Lung (tissue), 12 donors: ENCODE measurements around the gene COL15A1. TPM values are rescaled to one million over a fixed set of nuclear protein-coding genes. Genes with fewer than 3 reads are reported as not detected.

Source experiments
- ATAC-seq: fragments of 200-7000 bp; cut with Tn5 transposase; one replicate; pipeline ENCODE4 v1.9.1; 2020; ENCODE audit warnings: moderate number of reproducible peaks; ENCODE audit not compliant: insufficient read depth, low FRiP score
- DNase-seq, 3 donors: peaks; one replicate each; pipeline ENCODE4 v3.0.0-alpha.2; 2013 to 2017
- H3K27ac ChIP-seq, 2 donors: one replicate each; pipeline ENCODE4 v1.5.1; 2013; ENCODE audit warnings: mild to moderate bottlenecking in 2 of 2, moderate library complexity in 2 of 2, control low read depth in 1 of 2, inconsistent platforms in 1 of 2, low read depth in 1 of 2, low read length in 1 of 2
- H3K27me3 ChIP-seq, 3 donors: one replicate each; pipeline ENCODE4 v1.5.1; 2013; ENCODE audit warnings: low read length in 2 of 3; ENCODE audit not compliant: control insufficient read depth in 3 of 3, insufficient read depth in 3 of 3
- H3K36me3 ChIP-seq, 4 donors: one replicate each; pipeline ENCODE4 v1.5.1; 2013; ENCODE audit warnings: low read length in 4 of 4, mild to moderate bottlenecking in 1 of 4, moderate library complexity in 1 of 4; ENCODE audit not compliant: control insufficient read depth in 4 of 4, insufficient read depth in 4 of 4
- H3K4me1 ChIP-seq, 5 donors: one replicate each; pipeline ENCODE4 v1.5.1; 2013; ENCODE audit warnings: low read length in 5 of 5, mild to moderate bottlenecking in 2 of 5, moderate library complexity in 1 of 5; ENCODE audit not compliant: control insufficient read depth in 5 of 5, insufficient read depth in 5 of 5
- H3K4me3 ChIP-seq: one replicate; pipeline ENCODE4 v1.5.1; 2013; ENCODE audit warnings: mild to moderate bottlenecking, control low read depth, moderate library complexity
- H3K9ac ChIP-seq, 2 donors: one replicate each; pipeline ENCODE4 v1.5.1; 2013; ENCODE audit warnings: low read length in 2 of 2, control low read depth in 1 of 2; ENCODE audit not compliant: insufficient read depth in 1 of 2
- H3K9me3 ChIP-seq, 4 donors: one replicate each; pipeline ENCODE4 v1.5.1; 2013; ENCODE audit warnings: low read length in 3 of 4, mild to moderate bottlenecking in 1 of 4, moderate library complexity in 1 of 4; ENCODE audit not compliant: control insufficient read depth in 4 of 4, insufficient read depth in 3 of 4
- WGBS, 2 donors: extraction: QIAGEN DNeasy Blood & Tissue Kit; methylation state at CpG; one replicate each; pipeline ENCODE4 v1.1.7; 2013; 5-methylcytosine and 5-hydroxymethylcytosine counted together
- polyA plus RNA-seq, 2 donors: library from polyadenylated mRNA; stranded (reverse); fragments of 200-250 nt; gene quantifications; one replicate each; pipeline ENCODE4 v1.2.1, GENCODE V29; 2013
- total RNA-seq, 2 donors: library from RNA; depleted of rRNA in 1 of 2; stranded (reverse); fragments of >200 nt in 1 of 2; gene quantifications; one replicate each; pipeline ENCODE4 v1.2.1, GENCODE V29; 2014 to 2021
- TF ChIP-seq, protein P1 (sequence below): IDR thresholded peaks from 2 replicates; pipeline ENCODE4 v1.5.1; 2012; ENCODE audit warnings: mild to moderate bottlenecking; ENCODE audit errors: control extremely low read depth, extremely low read depth
- donor health status: control.
- donor health status: control.
- donor health status: Bipolar disorder and iron deficiency.
- donor health status: healthy.
- donor health status: DM: yes; HTN: yes; CAD: no.

COL15A1 gene
- total and polyA plus RNA-seq, 4 donors = 2.9 to 40.5 (median 8.5) TPM

DNA sequence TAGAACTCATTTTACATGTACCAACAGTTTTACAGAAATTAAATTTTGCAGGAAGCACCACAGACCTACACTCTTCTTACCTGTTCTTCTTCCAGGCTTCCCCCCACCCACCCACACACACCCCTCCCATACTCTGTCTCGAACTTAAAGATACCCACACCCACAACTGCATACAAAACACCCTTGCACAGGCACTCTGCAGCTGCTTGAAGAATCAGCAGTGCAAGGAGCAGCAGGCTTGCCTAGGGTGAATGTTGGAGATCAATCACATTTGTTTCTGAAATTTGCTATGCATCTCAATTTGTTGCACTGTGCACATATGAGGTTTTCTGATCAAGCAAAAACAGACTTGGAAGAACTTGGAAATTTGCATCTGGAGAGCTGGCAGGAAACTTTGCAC lies 83.7 kb downstream of the COL15A1 start:
- Histone ChIP-seq H3K4me1 (no peaks in the 10 kb centered on the region), H3K9me3 (no peaks in the 10 kb centered on the region), H3K27ac (no peak overlapping the region), H3K36me3 (peaks cover 0 to 5% (median 0%) of the 10 kb centered on the region in 4 donors), H3K4me3 (no peak overlapping the region), H3K27me3 (no peaks in the 10 kb centered on the region), H3K9ac (no peak overlapping the region)
- DNase-seq = no peak
- 76 to 79% methylated on average over 1 of the region's 1 CpG for WGBS, 2 donors
- no peak for ATAC-seq
- TF ChIP-seq, protein P1, sequence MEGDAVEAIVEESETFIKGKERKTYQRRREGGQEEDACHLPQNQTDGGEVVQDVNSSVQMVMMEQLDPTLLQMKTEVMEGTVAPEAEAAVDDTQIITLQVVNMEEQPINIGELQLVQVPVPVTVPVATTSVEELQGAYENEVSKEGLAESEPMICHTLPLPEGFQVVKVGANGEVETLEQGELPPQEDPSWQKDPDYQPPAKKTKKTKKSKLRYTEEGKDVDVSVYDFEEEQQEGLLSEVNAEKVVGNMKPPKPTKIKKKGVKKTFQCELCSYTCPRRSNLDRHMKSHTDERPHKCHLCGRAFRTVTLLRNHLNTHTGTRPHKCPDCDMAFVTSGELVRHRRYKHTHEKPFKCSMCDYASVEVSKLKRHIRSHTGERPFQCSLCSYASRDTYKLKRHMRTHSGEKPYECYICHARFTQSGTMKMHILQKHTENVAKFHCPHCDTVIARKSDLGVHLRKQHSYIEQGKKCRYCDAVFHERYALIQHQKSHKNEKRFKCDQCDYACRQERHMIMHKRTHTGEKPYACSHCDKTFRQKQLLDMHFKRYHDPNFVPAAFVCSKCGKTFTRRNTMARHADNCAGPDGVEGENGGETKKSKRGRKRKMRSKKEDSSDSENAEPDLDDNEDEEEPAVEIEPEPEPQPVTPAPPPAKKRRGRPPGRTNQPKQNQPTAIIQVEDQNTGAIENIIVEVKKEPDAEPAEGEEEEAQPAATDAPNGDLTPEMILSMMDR = no peak

DNA sequence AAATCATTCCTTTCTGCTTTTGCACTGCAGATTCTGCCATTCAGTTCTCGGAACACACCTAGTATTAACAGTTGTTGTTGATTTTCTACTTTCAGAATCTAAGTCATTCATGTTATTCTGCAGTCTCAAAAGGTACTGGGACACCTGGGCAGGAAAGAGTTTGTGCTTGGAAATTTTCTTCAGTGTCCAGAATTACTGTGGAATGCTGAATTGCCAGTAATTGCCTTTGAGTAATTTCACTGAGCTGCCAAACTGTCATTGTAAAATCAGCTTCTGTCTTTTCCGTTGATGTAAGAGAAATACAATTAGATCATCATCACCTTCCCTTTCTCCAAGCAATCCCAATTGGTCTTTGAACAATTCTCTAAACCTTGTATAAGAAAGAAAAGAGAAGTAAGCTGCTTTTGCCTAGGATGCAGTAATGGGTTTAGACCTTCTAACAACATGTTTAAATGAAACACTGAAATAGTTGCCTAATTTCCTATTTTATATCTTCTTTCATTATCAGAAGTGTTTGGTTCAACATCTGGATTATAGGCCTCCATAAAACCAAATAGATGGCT lies 85.5 kb downstream of the COL15A1 start:
- H3K36me3 ChIP-seq = peaks cover 0 to 5% (median 0%) of the 10 kb centered on the region in 4 donors
- DNase-seq = no peak
- no peak overlapping the region for H3K9ac ChIP-seq
- H3K4me1 ChIP-seq = no peaks in the 10 kb centered on the region
- no peak overlapping the region for H3K27ac ChIP-seq
- no peaks in the 10 kb centered on the region for H3K9me3 ChIP-seq
- no peak overlapping the region for H3K4me3 ChIP-seq
- no peak for ATAC-seq
- TF ChIP-seq, protein P1 = no peak
- peaks cover 0 to 2% (median 0%) of the 10 kb centered on the region in 3 donors for H3K27me3 ChIP-seq
- WGBS, 2 donors = 63 to 67% methylated on average over 2 of the region's 2 CpGs

DNA sequence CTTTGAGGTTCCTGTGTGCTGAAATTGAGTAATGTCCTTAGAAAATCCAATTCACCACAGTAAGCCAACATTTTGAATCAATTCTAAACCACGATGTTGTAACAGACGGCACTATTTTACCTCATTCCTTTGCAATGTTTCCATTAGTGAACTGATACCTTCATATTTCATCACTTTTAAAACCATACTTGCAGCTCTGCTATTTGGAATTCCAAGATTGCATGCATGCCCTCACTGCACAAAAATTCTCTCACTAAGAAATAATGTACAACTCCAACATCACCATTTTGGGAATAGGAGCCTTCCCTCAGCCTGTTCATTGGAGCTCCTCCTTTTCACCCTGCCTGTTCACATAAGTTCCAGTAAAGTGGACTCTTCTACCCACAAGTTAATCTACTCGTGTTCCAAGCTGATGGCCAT lies 86.4 kb downstream of the COL15A1 start:
- Histone ChIP-seq H3K27ac (no peak overlapping the region), H3K36me3 (peaks cover 0 to 5% (median 0%) of the 10 kb centered on the region in 4 donors), H3K9ac (no peak overlapping the region), H3K4me1 (no peaks in the 10 kb centered on the region), H3K27me3 (peaks cover 0 to 2% (median 0%) of the 10 kb centered on the region in 3 donors), H3K9me3 (no peaks in the 10 kb centered on the region), H3K4me3 (no peak overlapping the region)
- 45 to 50% methylated on average over 3 of the region's 3 CpGs for WGBS, 2 donors
- ATAC-seq = no peak
- TF ChIP-seq, protein P1 = no peak
- DNase-seq = no peak
